HG02678 (cell line): ENCODE data around the gene RGS11.
"Not testable (repeated sequence)": the region's sequence is repeated elsewhere in the genome, so short reads cannot be mapped to it uniquely, and the experiment has no call there.

Experiments
- ATAC-seq: cut with Tn5 transposase; IDR thresholded peaks from one replicate; pipeline ENCODE4 v1.9.1; 2021; ENCODE audit warnings: mild to moderate bottlenecking, moderate library complexity; ENCODE audit not compliant: unreplicated experiment

Gene RGS11

GRCh38 chr16:264440-264951 is 11.2 kb downstream of the RGS11 start:
- no peak for ATAC-seq

- ATAC-seq: no peak
Observed at GRCh38 chr16:263944-264343, 11.8 kb downstream of the RGS11 start.

- ATAC-seq: no peak
Observed at GRCh38 chr16:263182-263774, 12.5 kb downstream of the RGS11 start.

- ATAC-seq: no peak
Observed at GRCh38 chr16:262121-262745, 13.5 kb downstream of the RGS11 start.

- ATAC-seq: no peak
Observed at GRCh38 chr16:261031-261691, 14.6 kb downstream of the RGS11 start.

GRCh38 chr16:260326-260725 is 15.4 kb downstream of the RGS11 start:
- no peak for ATAC-seq

- no peak for ATAC-seq
Observed at GRCh38 chr16:259814-260253, 15.9 kb downstream of the RGS11 start.

- no peak for ATAC-seq
Observed at GRCh38 chr16:259226-259625, 16.5 kb downstream of the RGS11 start.

- ATAC-seq: not testable (repeated sequence)
Observed at GRCh38 chr16:258091-258490, 17.7 kb downstream of the RGS11 start.

- ATAC-seq: no peak
Observed at GRCh38 chr16:255183-255582, 20.6 kb downstream of the RGS11 start.

- no peak for ATAC-seq
Observed at GRCh38 chr16:254461-254860, 21.3 kb downstream of the RGS11 start.

GRCh38 chr16:253833-254232 is 21.9 kb downstream of the RGS11 start:
- ATAC-seq: no peak

- ATAC-seq: no peak
Observed at GRCh38 chr16:252366-253337, 23.1 kb downstream of the RGS11 start.

- no peak for ATAC-seq
Observed at GRCh38 chr16:249431-249830, 26.3 kb downstream of the RGS11 start.

GRCh38 chr16:247027-247426 is 28.7 kb downstream of the RGS11 start:
- no peak for ATAC-seq

- no peak for ATAC-seq
Observed at GRCh38 chr16:245105-245504, 30.6 kb downstream of the RGS11 start.

- ATAC-seq: no peak
Observed at GRCh38 chr16:243348-243747, 32.4 kb downstream of the RGS11 start.

GRCh38 chr16:242281-242680 is 33.5 kb downstream of the RGS11 start:
- no peak for ATAC-seq

GRCh38 chr16:240559-240958 is 35.2 kb downstream of the RGS11 start:
- ATAC-seq: no peak

GRCh38 chr16:239948-240277 is 35.8 kb downstream of the RGS11 start:
- no peak for ATAC-seq
